Measurements from ENCODE around the gene APBB1. TPM values are rescaled to one million over a fixed set of nuclear protein-coding genes. Genes with fewer than 3 reads are reported as not detected.
A peak's percentile ranks its signal among the peaks of the same experiment; 100 is the strongest.
"Not testable (repeated sequence)": the region's sequence is repeated elsewhere in the genome, so short reads cannot be mapped to it uniquely, and the experiment has no call there.

APBB1 gene
- total and polyA plus RNA-seq, 5 donors from 2014 or later = 89.0 to 134 (median 113) TPM

DNA sequence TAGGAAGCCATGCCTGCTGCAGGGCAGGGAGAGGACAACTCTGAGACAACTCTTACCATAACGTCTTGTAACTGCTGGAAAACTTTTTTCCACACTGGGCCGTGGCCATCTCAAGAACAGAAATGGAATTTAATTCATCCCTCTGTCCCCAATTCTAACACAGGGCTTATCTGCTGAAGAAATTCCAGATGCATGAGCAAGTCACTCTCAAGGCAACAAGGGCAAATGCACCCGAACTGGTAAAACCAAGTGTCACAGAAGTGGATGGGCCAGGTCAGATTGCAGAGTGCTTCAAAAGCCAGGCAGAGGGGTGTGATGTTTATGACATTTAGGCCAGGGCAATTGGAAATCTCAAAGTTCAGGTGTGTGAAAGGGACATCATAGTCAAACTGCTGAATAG lies 21.3 kb downstream of the APBB1 start:
- H3K4me3 ChIP-seq (ENCODE audit: low read depth, low read length) = no peak overlapping the region
- H3K36me3 ChIP-seq (ENCODE audit: control insufficient read depth, insufficient read depth, low read length) = peaks cover 40% of the 10 kb centered on the region
- no peak for ATAC-seq (ENCODE audit: low read depth in 2 of 2)
- no peaks in the 10 kb centered on the region for H3K27me3 ChIP-seq (ENCODE audit: control insufficient read depth, insufficient read depth, low read length)
- Mint-ChIP-seq H3K36me3 (peaks cover 48% of the 10 kb centered on the region), H3K27ac (peak overlapping the region; percentile 43 to 84 (median 57)), H3K4me1 (peaks cover 16 to 95% (median 37%) of the 10 kb centered on the region in 4 donors), H3K4me3 (peak overlapping the region in 1 of 4 donors; percentile 84), H3K9me3 (peaks cover 0 to under 1% (median 0%) of the 10 kb centered on the region in 7 donors), H3K27me3 (no peaks in the 10 kb centered on the region)
- H3K27ac ChIP-seq (ENCODE audit: insufficient read depth, low read length, poor library complexity, severe bottlenecking) = no peak overlapping the region
- H3K9me3 ChIP-seq (ENCODE audit: control insufficient read depth in 2 of 2, low read length in 2 of 2) = no peaks in the 10 kb centered on the region
- no peak for DNase-seq
- peaks cover 35% of the 10 kb centered on the region for H3K4me1 ChIP-seq (ENCODE audit: control insufficient read depth, insufficient read depth, low read length, poor library complexity, severe bottlenecking)

DNA sequence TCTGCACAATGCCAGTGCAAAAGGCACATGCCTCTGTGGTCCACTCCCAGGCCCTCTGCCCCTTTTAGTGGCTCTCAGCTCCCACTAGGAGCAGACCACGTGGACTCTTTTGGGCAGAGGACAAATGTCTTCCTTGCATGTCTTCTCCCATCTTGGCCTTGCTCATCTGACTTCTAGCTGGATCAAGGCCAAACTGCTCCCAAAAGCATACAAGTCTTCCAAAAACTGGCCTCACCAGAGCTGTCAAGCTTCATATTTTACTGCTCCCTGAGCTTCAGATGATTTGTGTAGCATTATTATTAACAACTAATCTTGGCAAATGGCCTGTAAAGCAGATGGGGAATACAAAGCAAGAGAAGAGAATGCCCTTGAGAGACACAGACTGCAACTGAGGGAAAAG lies 21.7 kb downstream of the APBB1 start:
- Mint-ChIP-seq H3K4me3 (peak overlapping the region in 1 of 4 donors; percentile 84), H3K27me3 (no peaks in the 10 kb centered on the region), H3K4me1 (peaks cover 16 to 95% (median 34%) of the 10 kb centered on the region in 4 donors), H3K9me3 (no peaks in the 10 kb centered on the region), H3K27ac (peak overlapping the region; percentile 57 to 92 (median 84)), H3K36me3 (peaks cover 46% of the 10 kb centered on the region)
- no peak overlapping the region for H3K27ac ChIP-seq (ENCODE audit: insufficient read depth, low read length, poor library complexity, severe bottlenecking)
- H3K9me3 ChIP-seq (ENCODE audit: control insufficient read depth in 2 of 2, low read length in 2 of 2) = no peaks in the 10 kb centered on the region
- no peaks in the 10 kb centered on the region for H3K27me3 ChIP-seq (ENCODE audit: control insufficient read depth, insufficient read depth, low read length)
- DNase-seq = no peak
- no peak for ATAC-seq (ENCODE audit: low read depth in 2 of 2)
- peaks cover 40% of the 10 kb centered on the region for H3K36me3 ChIP-seq (ENCODE audit: control insufficient read depth, insufficient read depth, low read length)
- no peak overlapping the region for H3K4me3 ChIP-seq (ENCODE audit: low read depth, low read length)
- peaks cover 34% of the 10 kb centered on the region for H3K4me1 ChIP-seq (ENCODE audit: control insufficient read depth, insufficient read depth, low read length, poor library complexity, severe bottlenecking)

DNA sequence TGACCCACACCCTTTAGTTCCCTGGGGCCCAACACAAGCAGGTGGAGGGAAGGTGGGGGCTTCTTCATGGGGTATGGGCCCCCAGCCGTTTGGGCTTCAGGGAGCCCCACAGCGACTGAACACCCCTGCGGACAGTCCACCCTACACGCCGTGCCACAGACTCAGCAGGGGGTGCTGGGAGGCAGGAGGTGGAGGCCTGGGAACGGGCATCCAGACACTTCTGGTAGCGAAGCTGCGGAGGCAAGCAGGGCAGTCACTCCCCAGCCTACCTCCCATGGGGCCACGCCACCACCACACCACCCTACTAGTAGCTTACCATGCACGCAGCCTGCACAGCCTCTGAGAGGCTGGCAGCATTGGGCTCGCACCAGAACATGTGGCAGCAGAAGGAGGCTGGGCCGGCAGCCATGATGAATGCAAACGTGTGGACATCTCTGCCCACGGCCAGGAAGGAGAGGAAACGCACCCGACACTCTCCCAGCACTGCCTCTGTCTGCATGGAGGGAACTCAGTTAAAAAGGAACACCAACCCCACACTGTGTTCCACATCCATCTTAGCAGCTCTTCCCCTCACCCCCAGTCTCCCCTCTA lies 23.3 kb downstream of the APBB1 start:
- Mint-ChIP-seq H3K9me3 (no peaks in the 10 kb centered on the region), H3K27me3 (no peaks in the 10 kb centered on the region), H3K27ac (peak overlapping the region; percentile 54 to 87 (median 79)), H3K4me3 (peak overlapping the region in 1 of 4 donors; percentile 84), H3K4me1 (peaks cover 21 to 95% (median 37%) of the 10 kb centered on the region in 4 donors), H3K36me3 (peaks cover 42% of the 10 kb centered on the region)
- H3K27me3 ChIP-seq (ENCODE audit: control insufficient read depth, insufficient read depth, low read length) = no peaks in the 10 kb centered on the region
- DNase-seq (no peak), ATAC-seq (ENCODE audit: low read depth in 2 of 2) (no peak)
- peaks cover 35% of the 10 kb centered on the region for H3K4me1 ChIP-seq (ENCODE audit: control insufficient read depth, insufficient read depth, low read length, poor library complexity, severe bottlenecking)
- peaks cover 34% of the 10 kb centered on the region for H3K36me3 ChIP-seq (ENCODE audit: control insufficient read depth, insufficient read depth, low read length)
- no peaks in the 10 kb centered on the region for H3K9me3 ChIP-seq (ENCODE audit: control insufficient read depth in 2 of 2, low read length in 2 of 2)
- no peak overlapping the region for H3K27ac ChIP-seq (ENCODE audit: insufficient read depth, low read length, poor library complexity, severe bottlenecking)
- H3K4me3 ChIP-seq (ENCODE audit: low read depth, low read length) = no peak overlapping the region

DNA sequence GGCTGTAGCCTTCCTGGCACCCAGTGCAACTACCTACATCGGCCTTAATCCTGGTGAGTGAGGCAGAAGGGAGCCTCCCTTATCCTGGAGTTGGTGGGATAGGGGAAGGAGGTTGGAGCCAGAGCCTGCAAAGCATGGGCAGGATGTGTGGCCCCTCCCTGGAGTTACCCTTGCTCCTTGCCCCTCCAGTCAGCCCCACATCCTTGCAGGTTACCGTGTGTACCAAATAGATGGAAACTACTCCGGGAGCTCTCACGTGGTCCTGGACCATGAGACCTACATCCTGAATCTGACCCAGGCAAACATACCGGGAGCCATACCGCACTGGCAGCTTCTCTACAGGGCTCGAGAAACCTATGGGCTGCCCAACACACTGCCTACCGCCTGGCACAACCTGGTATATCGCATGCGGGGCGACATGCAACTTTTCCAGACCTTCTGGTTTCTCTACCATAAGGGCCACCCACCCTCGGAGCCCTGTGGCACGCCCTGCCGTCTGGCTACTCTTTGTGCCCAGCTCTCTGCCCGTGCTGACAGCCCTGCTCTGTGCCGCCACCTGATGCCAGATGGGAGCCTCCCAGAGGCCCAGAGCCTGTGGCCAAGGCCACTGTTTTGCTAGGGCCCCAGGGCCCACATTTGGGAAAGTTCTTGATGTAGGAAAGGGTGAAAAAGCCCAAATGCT lies 24.8 kb downstream of the APBB1 start:
- Histone ChIP-seq H3K27me3 (ENCODE audit: control insufficient read depth, insufficient read depth, low read length) (no peaks in the 10 kb centered on the region), H3K9me3 (ENCODE audit: control insufficient read depth in 2 of 2, low read length in 2 of 2) (no peaks in the 10 kb centered on the region), H3K4me3 (ENCODE audit: low read depth, low read length) (no peak overlapping the region), H3K36me3 (ENCODE audit: control insufficient read depth, insufficient read depth, low read length) (peaks cover 28% of the 10 kb centered on the region), H3K27ac (ENCODE audit: insufficient read depth, low read length, poor library complexity, severe bottlenecking) (no peak overlapping the region), H3K4me1 (ENCODE audit: control insufficient read depth, insufficient read depth, low read length, poor library complexity, severe bottlenecking) (peaks cover 45% of the 10 kb centered on the region)
- H3K4me3 Mint-ChIP-seq = peak overlapping the region in 3 of 4 donors; percentile 46 to 91 (median 68)
- ATAC-seq (ENCODE audit: low read depth in 2 of 2) = no peak
- peaks cover 31 to 94% (median 45%) of the 10 kb centered on the region in 4 donors for H3K4me1 Mint-ChIP-seq
- no peaks in the 10 kb centered on the region for H3K9me3 Mint-ChIP-seq
- peaks cover 33% of the 10 kb centered on the region for H3K36me3 Mint-ChIP-seq
- no peak for DNase-seq
- H3K27ac Mint-ChIP-seq = peak overlapping the region in 2 of 3 donors; percentile 74 to 86
- no peaks in the 10 kb centered on the region for H3K27me3 Mint-ChIP-seq

DNA sequence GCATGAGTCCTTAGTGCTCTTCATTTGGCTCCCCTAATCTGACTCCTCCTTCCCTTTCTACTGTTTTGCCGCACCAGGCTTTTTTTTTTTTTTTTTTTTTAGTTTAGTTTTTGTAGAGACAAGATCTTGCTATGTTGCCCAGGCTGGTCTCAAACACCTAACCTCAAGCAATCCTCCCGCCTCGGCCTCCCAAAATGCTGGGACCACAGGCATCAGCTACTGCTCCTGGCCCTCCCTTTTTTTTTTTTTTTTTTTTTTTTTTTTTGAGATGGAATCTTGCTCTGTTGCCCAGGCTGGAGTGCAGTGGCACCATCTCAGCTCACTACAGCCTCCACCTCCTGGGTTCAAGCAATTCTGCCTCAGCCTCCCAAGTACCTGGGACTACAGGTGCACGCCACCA lies 26.6 kb downstream of the APBB1 start:
- Mint-ChIP-seq H3K36me3 (peaks cover 18% of the 10 kb centered on the region), H3K4me1 (peaks cover 33 to 81% (median 44%) of the 10 kb centered on the region in 4 donors), H3K27ac (peak overlapping the region in 2 of 3 donors; percentile 55 to 97), H3K4me3 (peak overlapping the region; percentile 85 to 94 (median 92))
- Histone ChIP-seq H3K36me3 (ENCODE audit: control insufficient read depth, insufficient read depth, low read length) (peaks cover 23% of the 10 kb centered on the region), H3K27ac (ENCODE audit: insufficient read depth, low read length, poor library complexity, severe bottlenecking) (peak overlapping the region; percentile 55), H3K4me1 (ENCODE audit: control insufficient read depth, insufficient read depth, low read length, poor library complexity, severe bottlenecking) (peaks cover 45% of the 10 kb centered on the region), H3K4me3 (ENCODE audit: low read depth, low read length) (peak overlapping the region; percentile 40)
- H3K27me3 ChIP-seq (ENCODE audit: control insufficient read depth, insufficient read depth, low read length); H3K27me3 Mint-ChIP-seq; H3K9me3 Mint-ChIP-seq; H3K9me3 ChIP-seq (ENCODE audit: control insufficient read depth in 2 of 2, low read length in 2 of 2); ATAC-seq (ENCODE audit: low read depth in 2 of 2); DNase-seq: not testable (repeated sequence)

DNA sequence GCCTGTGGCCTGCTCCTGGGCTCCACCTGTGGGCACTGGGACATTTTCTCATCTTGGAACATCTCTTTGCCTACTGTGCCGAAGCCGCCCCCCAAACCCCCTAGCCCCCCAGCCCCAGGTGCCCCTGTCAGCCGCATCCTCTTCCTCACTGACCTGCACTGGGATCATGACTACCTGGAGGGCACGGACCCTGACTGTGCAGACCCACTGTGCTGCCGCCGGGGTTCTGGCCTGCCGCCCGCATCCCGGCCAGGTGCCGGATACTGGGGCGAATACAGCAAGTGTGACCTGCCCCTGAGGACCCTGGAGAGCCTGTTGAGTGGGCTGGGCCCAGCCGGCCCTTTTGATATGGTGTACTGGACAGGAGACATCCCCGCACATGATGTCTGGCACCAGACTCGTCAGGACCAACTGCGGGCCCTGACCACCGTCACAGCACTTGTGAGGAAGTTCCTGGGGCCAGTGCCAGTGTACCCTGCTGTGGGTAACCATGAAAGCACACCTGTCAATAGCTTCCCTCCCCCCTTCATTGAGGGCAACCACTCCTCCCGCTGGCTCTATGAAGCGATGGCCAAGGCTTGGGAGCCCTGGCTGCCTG lies 27.3 kb downstream of the APBB1 start:
- ATAC-seq (ENCODE audit: low read depth in 2 of 2) (no peak), DNase-seq (no peak)
- Mint-ChIP-seq H3K36me3 (peaks cover 18% of the 10 kb centered on the region), H3K4me1 (peaks cover 27 to 75% (median 43%) of the 10 kb centered on the region in 4 donors), H3K27me3 (no peaks in the 10 kb centered on the region), H3K9me3 (no peaks in the 10 kb centered on the region), H3K27ac (peak overlapping the region; percentile 86 to 97 (median 95)), H3K4me3 (peak overlapping the region; percentile 91 to 97 (median 94))
- Histone ChIP-seq H3K27ac (ENCODE audit: insufficient read depth, low read length, poor library complexity, severe bottlenecking) (peak overlapping the region; percentile 91), H3K27me3 (ENCODE audit: control insufficient read depth, insufficient read depth, low read length) (no peaks in the 10 kb centered on the region), H3K9me3 (ENCODE audit: control insufficient read depth in 2 of 2, low read length in 2 of 2) (no peaks in the 10 kb centered on the region), H3K36me3 (ENCODE audit: control insufficient read depth, insufficient read depth, low read length) (peaks cover 17% of the 10 kb centered on the region), H3K4me3 (ENCODE audit: low read depth, low read length) (peak overlapping the region; percentile 86), H3K4me1 (ENCODE audit: control insufficient read depth, insufficient read depth, low read length, poor library complexity, severe bottlenecking) (peaks cover 45% of the 10 kb centered on the region)

DNA sequence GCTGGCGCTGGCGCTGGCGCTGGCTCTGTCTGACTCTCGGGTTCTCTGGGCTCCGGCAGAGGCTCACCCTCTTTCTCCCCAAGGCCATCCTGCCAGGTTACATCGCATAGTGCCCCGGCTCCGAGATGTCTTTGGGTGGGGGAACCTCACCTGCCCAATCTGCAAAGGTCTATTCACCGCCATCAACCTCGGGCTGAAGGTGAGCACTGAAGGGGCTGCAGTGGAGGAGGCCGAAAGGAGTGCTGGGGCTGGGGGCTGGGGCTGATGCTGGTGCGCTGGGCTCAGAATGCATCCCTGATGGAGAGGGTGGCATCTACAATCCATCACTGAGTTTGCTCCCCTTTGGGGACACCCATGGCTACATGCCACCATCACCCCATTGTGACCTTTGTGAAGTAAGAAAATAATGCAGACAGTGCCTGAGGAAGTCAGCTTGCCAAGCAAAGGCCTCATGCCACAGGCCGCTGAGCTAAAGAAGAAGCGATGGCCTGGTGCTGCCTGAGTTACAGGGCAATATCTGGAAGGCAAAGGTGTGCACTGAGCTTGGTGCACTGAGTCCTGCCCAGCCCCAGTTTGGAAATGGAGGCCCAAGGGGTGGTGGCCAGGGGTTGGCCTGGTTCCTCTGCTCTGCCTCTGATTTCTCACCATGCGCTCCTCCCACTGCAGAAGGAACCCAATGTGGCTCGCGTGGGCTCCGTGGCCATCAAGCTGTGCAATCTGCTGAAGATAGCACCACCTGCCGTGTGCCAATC lies 28.0 kb downstream of the APBB1 start:
- ATAC-seq (ENCODE audit: low read depth in 2 of 2) (no peak), DNase-seq (peak in 2 of 3 donors; percentile 33 to 38)
- H3K4me3 ChIP-seq (ENCODE audit: low read depth, low read length) = peak overlapping the region; percentile 86

More for the DNA sequence above, 28.0 kb downstream of the APBB1 start:
- peak overlapping the region; percentile 91 to 97 (median 94) for H3K4me3 Mint-ChIP-seq
- no peaks in the 10 kb centered on the region for H3K9me3 ChIP-seq (ENCODE audit: control insufficient read depth in 2 of 2, low read length in 2 of 2)
- H3K36me3 ChIP-seq (ENCODE audit: control insufficient read depth, insufficient read depth, low read length) = peaks cover 16% of the 10 kb centered on the region
- no peaks in the 10 kb centered on the region for H3K27me3 ChIP-seq (ENCODE audit: control insufficient read depth, insufficient read depth, low read length)
- H3K4me1 Mint-ChIP-seq = peaks cover 22 to 69% (median 39%) of the 10 kb centered on the region in 4 donors
- peak overlapping the region; percentile 91 for H3K27ac ChIP-seq (ENCODE audit: insufficient read depth, low read length, poor library complexity, severe bottlenecking)
- H3K27me3 Mint-ChIP-seq = no peaks in the 10 kb centered on the region
- H3K4me1 ChIP-seq (ENCODE audit: control insufficient read depth, insufficient read depth, low read length, poor library complexity, severe bottlenecking) = peaks cover 45% of the 10 kb centered on the region
- H3K9me3 Mint-ChIP-seq = no peaks in the 10 kb centered on the region
- H3K27ac Mint-ChIP-seq = peak overlapping the region; percentile 86 to 97 (median 95)
- peaks cover 12% of the 10 kb centered on the region for H3K36me3 Mint-ChIP-seq
